Gastroesophageal sphincter (tissue), 4 donors: ENCODE data around the gene RPL18. TPM values are rescaled to one million over a fixed set of nuclear protein-coding genes. Genes with fewer than 3 reads are reported as not detected.

Experiments used
- ATAC-seq: fragments of 150-250 bp; one replicate; pipeline ENCODE4 v1.9.1; 2016; ENCODE audit warnings: mild to moderate bottlenecking, moderate library complexity
- H3K27ac ChIP-seq, 4 donors: fragments of 200-600 bp; sonication (generic) in 3 of 4; 1 replicate in 3 of 4; 2 replicates in 1 of 4; pipeline ENCODE4 v1.5.1; 2016 to 2019
- H3K27me3 ChIP-seq: fragments of 200-600 bp; sonication (generic); one replicate; pipeline ENCODE4 v1.5.1; 2019
- H3K36me3 ChIP-seq, 2 donors: fragments of 200-600 bp; sonication (generic); one replicate each; pipeline ENCODE4 v1.5.1; 2019; ENCODE audit warnings: control low read depth in 1 of 2
- H3K4me1 ChIP-seq, 3 donors: fragments of 200-600 bp; sonication (generic); 1 replicate in 2 of 3; 2 replicates in 1 of 3; pipeline ENCODE4 v1.5.1; 2016 to 2019; ENCODE audit warnings: control low read depth in 2 of 3
- H3K4me3 ChIP-seq, 2 donors: fragments of 200-600 bp; sonication (generic); one replicate each; pipeline ENCODE4 v1.5.1; 2019; ENCODE audit warnings: mild to moderate bottlenecking in 1 of 2, moderate library complexity in 1 of 2
- H3K9me3 ChIP-seq, 3 donors: fragments of 200-600 bp; sonication (generic); one replicate each; pipeline ENCODE4 v1.5.1; 2017 to 2019; ENCODE audit warnings: control low read depth in 2 of 3
- EP300 ChIP-seq: sonication (generic); formaldehyde crosslinking; IDR thresholded peaks from one replicate; pipeline ENCODE4 v1.6.1; 2017; ENCODE audit warnings: antibody characterized with exemption, mild to moderate bottlenecking
- POLR2A ChIP-seq, 2 donors: fragments of 450-650 bp; IDR thresholded peaks; one replicate each; pipeline ENCODE4 v1.6.1; 2017; ENCODE audit warnings: antibody characterized with exemption in 2 of 2, mild to moderate bottlenecking in 2 of 2, moderate library complexity in 1 of 2
- POLR2AphosphoS5 ChIP-seq: sonication (generic); formaldehyde crosslinking; IDR thresholded peaks from one replicate; pipeline ENCODE4 v1.6.1; 2017; ENCODE audit warnings: antibody characterized with exemption
- WGBS, 2 donors: methylation state at CpG; one replicate each; pipeline ENCODE4 v1.1.5; 2018; ENCODE audit warnings: low coverage in 1 of 2; 5-methylcytosine and 5-hydroxymethylcytosine counted together
- total RNA-seq, 4 donors: library from RNA; depleted of rRNA; stranded (reverse); fragments of >200 nt; gene quantifications; one replicate each; pipeline ENCODE4 v1.1.0, GENCODE V29; 2016
- TF ChIP-seq, protein P1 (sequence below), 4 experiments: fragments of 200-600 bp in 2 of 4; fragments of 450-650 bp in 2 of 4; sonication (generic) in 1 of 4; IDR thresholded peaks; one replicate each; pipeline ENCODE4 v1.5.1; 2017 to 2019; ENCODE audit warnings: antibody characterized with exemption in 4 of 4, mild to moderate bottlenecking in 2 of 4, moderate library complexity in 2 of 4

RPL18 gene
- total RNA-seq, 4 donors from 2014 or later, result 1,261 to 2,300 (median 1,588) TPM

- H3K36me3 ChIP-seq, result no peaks in the 10 kb centered on the region
- no peaks in the 10 kb centered on the region for H3K27me3 ChIP-seq
- TF ChIP-seq POLR2A (IDR thresholded peaks at IDR 0.05) (no peak), EP300 (no peak), POLR2AphosphoS5 (no peak)
- TF ChIP-seq, protein P1, sequence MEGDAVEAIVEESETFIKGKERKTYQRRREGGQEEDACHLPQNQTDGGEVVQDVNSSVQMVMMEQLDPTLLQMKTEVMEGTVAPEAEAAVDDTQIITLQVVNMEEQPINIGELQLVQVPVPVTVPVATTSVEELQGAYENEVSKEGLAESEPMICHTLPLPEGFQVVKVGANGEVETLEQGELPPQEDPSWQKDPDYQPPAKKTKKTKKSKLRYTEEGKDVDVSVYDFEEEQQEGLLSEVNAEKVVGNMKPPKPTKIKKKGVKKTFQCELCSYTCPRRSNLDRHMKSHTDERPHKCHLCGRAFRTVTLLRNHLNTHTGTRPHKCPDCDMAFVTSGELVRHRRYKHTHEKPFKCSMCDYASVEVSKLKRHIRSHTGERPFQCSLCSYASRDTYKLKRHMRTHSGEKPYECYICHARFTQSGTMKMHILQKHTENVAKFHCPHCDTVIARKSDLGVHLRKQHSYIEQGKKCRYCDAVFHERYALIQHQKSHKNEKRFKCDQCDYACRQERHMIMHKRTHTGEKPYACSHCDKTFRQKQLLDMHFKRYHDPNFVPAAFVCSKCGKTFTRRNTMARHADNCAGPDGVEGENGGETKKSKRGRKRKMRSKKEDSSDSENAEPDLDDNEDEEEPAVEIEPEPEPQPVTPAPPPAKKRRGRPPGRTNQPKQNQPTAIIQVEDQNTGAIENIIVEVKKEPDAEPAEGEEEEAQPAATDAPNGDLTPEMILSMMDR (IDR thresholded peaks at IDR 0.05), result no peak
- no peak overlapping the region for H3K4me3 ChIP-seq
- H3K4me1 ChIP-seq, result peaks cover 0 to 12% (median 0%) of the 10 kb centered on the region in 3 donors
- ATAC-seq, result no peak
- 92 to 93% methylated on average over 2 to 3 of the region's 4 CpGs for WGBS, 2 donors
- H3K27ac ChIP-seq, result no peak overlapping the region
- no peaks in the 10 kb centered on the region for H3K9me3 ChIP-seq
Measured at GRCh38 chr19:48663667-48664066, 44.7 kb upstream of the RPL18 start.

DNA sequence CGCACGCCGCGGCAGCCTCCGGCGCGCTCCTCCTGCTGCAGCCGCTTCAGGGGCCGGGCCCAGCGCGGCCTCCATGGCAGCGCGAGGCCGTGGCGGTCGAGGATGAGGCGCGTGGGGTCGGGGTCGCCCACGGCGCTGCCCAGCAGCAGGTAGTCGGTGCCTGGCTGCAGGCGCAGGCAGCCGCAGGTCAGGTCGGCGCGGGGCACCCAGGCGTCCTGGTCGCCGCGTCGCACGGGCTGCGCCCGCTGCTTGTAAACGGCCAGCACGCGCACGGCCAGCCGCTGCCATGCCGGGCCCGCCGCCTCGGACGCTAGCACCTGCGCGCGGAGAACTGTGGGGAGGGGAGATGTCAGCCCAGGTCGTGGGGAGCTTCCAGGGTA, 42.7 kb upstream of the RPL18 start:
- Histone ChIP-seq H3K4me3 (no peak overlapping the region), H3K36me3 (no peaks in the 10 kb centered on the region), H3K9me3 (no peaks in the 10 kb centered on the region), H3K4me1 (peaks cover 0 to 12% (median 0%) of the 10 kb centered on the region in 3 donors), H3K27me3 (no peaks in the 10 kb centered on the region), H3K27ac (no peak overlapping the region)
- WGBS, 2 donors, result 100% methylated on average over 3 of the region's 50 CpGs; no CpG with 5 or more reads in 1 of the 2 donors
- no peak for ATAC-seq
- TF ChIP-seq EP300, result no peak
- no peak for TF ChIP-seq POLR2AphosphoS5
- TF ChIP-seq POLR2A (IDR thresholded peaks at IDR 0.05), result no peak
- TF ChIP-seq, protein P1 (IDR thresholded peaks at IDR 0.05), result no peak

DNA sequence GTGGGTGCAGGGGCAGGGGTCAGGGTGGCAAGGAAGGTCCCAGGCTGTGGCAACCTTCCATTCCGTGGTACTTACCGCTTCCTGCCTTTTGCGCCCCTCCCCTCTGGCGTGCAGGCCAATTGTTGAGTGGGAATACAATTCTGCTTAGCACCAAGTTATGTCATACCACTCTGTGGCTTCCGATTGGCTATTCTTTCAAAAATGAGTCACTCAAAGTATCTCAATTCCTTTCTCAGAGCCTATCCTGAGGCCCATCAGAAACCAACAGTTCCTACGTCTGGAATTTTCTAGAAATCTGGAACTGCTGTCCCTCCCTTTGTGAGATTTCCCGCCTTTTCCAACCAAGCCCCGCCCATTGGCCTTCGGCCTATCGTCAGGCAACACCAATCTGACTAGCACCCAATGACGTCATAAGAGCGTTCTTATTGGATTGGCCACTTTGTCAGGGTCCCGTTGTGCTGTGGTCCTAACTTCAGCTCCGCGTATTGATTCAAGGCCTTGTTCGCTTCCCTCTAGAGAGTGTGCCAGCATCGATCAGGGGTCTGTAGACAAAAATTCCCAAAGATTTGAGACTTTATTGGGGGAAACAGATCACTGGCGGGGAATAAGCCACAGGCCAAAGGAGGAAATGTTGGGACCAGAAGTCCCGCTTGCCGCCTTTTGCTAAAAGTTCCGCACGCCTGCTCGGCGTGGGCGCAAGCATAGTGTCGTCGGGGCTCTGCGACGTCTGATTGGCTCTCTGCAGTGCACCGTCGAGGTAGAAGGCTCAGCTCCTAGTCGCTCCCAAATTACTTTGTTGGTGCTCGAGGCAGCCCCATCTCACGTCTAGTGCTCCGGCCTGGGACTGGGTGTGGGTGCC, 42.1 kb upstream of the RPL18 start:
- no peaks in the 10 kb centered on the region for H3K27me3 ChIP-seq
- ATAC-seq, result peak; percentile 93
- H3K9me3 ChIP-seq, result no peaks in the 10 kb centered on the region
- no peaks in the 10 kb centered on the region for H3K36me3 ChIP-seq
- H3K27ac ChIP-seq, result peak overlapping the region in 3 of 4 donors; percentile 6 to 61 (median 54)
- TF ChIP-seq, protein P1 (IDR thresholded peaks at IDR 0.05), result no peak
- no peak for TF ChIP-seq POLR2A (IDR thresholded peaks at IDR 0.05)
- no peak for TF ChIP-seq POLR2AphosphoS5
- no peak for TF ChIP-seq EP300
- H3K4me1 ChIP-seq, result peaks cover 0 to 12% (median 0%) of the 10 kb centered on the region in 3 donors
- 16 to 51% methylated on average over 15 to 21 of the region's 35 CpGs for WGBS, 2 donors
- no peak overlapping the region for H3K4me3 ChIP-seq

DNA sequence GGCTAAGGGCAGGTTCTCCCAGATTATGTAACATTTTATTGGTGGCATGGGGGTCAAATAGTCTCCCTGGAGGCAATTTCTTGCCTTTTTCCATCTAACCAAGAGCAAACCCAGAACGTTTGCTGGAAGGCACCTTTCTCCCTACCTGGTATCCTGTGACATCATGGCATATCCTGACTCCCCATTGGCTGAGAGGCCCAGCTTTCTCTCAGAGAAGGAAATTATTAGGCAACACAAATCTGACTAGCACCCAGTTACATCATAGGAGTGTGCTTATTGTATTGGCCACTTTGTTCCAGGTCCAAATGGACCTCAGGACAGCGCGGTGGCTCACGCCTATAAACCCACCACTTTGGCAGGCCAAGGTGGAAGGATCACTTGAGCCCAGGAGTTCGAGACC, 40.8 kb upstream of the RPL18 start:
- Histone ChIP-seq H3K27ac (no peak overlapping the region), H3K9me3 (no peaks in the 10 kb centered on the region)
- 0 to 25% methylated on average over 1 of the region's 5 CpGs for WGBS, 2 donors

More for the DNA sequence above, 40.8 kb upstream of the RPL18 start:
- peaks cover 0 to 12% (median 0%) of the 10 kb centered on the region in 3 donors for H3K4me1 ChIP-seq
- H3K27me3 ChIP-seq, result no peaks in the 10 kb centered on the region
- TF ChIP-seq EP300 (no peak), POLR2A (IDR thresholded peaks at IDR 0.05) (no peak), POLR2AphosphoS5 (no peak)
- TF ChIP-seq, protein P1 (IDR thresholded peaks at IDR 0.05), result no peak
- no peaks in the 10 kb centered on the region for H3K36me3 ChIP-seq
- no peak for ATAC-seq
- no peak overlapping the region for H3K4me3 ChIP-seq
